Mesodermal cell (in vitro differentiated cells): ENCODE measurements around the gene SRSF10.
"Not testable (repeated sequence)": the region's sequence is repeated elsewhere in the genome, so short reads cannot be mapped to it uniquely, and the experiment has no call there.

ENCODE experiments used
- H3K27ac ChIP-seq: 2 replicates; pipeline ENCODE4 v1.7.0; 2013; ENCODE audit warnings: mild to moderate bottlenecking, low read depth, low read length, moderate library complexity; ENCODE audit not compliant: severe bottlenecking
- H3K36me3 ChIP-seq: 2 replicates; pipeline ENCODE4 v1.7.1; 2013; ENCODE audit warnings: mild to moderate bottlenecking, low read length, moderate library complexity; ENCODE audit not compliant: control insufficient read depth, insufficient read depth
- H3K4me1 ChIP-seq: one replicate; pipeline ENCODE4 v1.7.1; 2013; ENCODE audit warnings: mild to moderate bottlenecking, low read length; ENCODE audit not compliant: insufficient read depth, control insufficient read depth, poor library complexity, severe bottlenecking
- H3K4me3 ChIP-seq: 2 replicates; pipeline ENCODE4 v1.7.0; 2013; ENCODE audit warnings: low read length, control low read depth, mild to moderate bottlenecking; ENCODE audit not compliant: insufficient read depth, poor library complexity, severe bottlenecking; ENCODE audit errors: extremely low read depth
- H3K9me3 ChIP-seq: 2 replicates; pipeline ENCODE4 v1.7.1; 2013; ENCODE audit warnings: mild to moderate bottlenecking, low read length, moderate library complexity; ENCODE audit not compliant: control insufficient read depth
- WGBS, 2 experiments: methylation state at CpG; one replicate each; pipeline ENCODE4 v1.1.5; 2013; ENCODE audit warnings: missing lambda C conversion rate in 2 of 2; ENCODE audit not compliant: insufficient coverage in 2 of 2; 5-methylcytosine and 5-hydroxymethylcytosine counted together

Gene SRSF10

GRCh38 chr1:24012878-24013277 lies 32.8 kb upstream of the SRSF10 start:
- peaks cover 12% of the 10 kb centered on the region for H3K4me1 ChIP-seq
- not testable (repeated sequence) for H3K36me3 ChIP-seq, H3K9me3 ChIP-seq, H3K27ac ChIP-seq, H3K4me3 ChIP-seq
- 83 to 100% methylated on average over 1 to 7 of the region's 8 CpGs for WGBS, 2 experiments

- Histone ChIP-seq H3K27ac (no peak overlapping the region), H3K36me3 (no peaks in the 10 kb centered on the region), H3K4me3 (no peak overlapping the region), H3K4me1 (peaks cover 12% of the 10 kb centered on the region), H3K9me3 (no peaks in the 10 kb centered on the region)
- 80 to 85% methylated on average over 3 of the region's 5 CpGs for WGBS, 2 experiments
These were observed 30.5 kb upstream of the SRSF10 start for GRCh38 chr1:24010650-24011049.

- 86 to 100% methylated on average over 1 of the region's 1 CpG for WGBS, 2 experiments
- H3K36me3 ChIP-seq: no peaks in the 10 kb centered on the region
- peaks cover 12% of the 10 kb centered on the region for H3K4me1 ChIP-seq
- H3K9me3 ChIP-seq: no peaks in the 10 kb centered on the region
- H3K27ac ChIP-seq: no peak overlapping the region
- H3K4me3 ChIP-seq: no peak overlapping the region
These were observed 29.3 kb upstream of the SRSF10 start for GRCh38 chr1:24009406-24009805.

- peaks cover 12% of the 10 kb centered on the region for H3K4me1 ChIP-seq
- not testable (repeated sequence) for H3K27ac ChIP-seq, H3K9me3 ChIP-seq, H3K36me3 ChIP-seq, H3K4me3 ChIP-seq
- 83% methylated on average over 1 of the region's 3 CpGs; no CpG with 5 or more reads in 1 of the 2 experiments for WGBS, 2 experiments
These were observed 28.6 kb upstream of the SRSF10 start for GRCh38 chr1:24008574-24009184.

GRCh38 chr1:24007079-24007478 lies 27.0 kb upstream of the SRSF10 start:
- no peaks in the 10 kb centered on the region for H3K9me3 ChIP-seq
- no peaks in the 10 kb centered on the region for H3K36me3 ChIP-seq
- H3K4me1 ChIP-seq: peaks cover 9% of the 10 kb centered on the region
- H3K4me3 ChIP-seq: no peak overlapping the region
- H3K27ac ChIP-seq: no peak overlapping the region

DNA sequence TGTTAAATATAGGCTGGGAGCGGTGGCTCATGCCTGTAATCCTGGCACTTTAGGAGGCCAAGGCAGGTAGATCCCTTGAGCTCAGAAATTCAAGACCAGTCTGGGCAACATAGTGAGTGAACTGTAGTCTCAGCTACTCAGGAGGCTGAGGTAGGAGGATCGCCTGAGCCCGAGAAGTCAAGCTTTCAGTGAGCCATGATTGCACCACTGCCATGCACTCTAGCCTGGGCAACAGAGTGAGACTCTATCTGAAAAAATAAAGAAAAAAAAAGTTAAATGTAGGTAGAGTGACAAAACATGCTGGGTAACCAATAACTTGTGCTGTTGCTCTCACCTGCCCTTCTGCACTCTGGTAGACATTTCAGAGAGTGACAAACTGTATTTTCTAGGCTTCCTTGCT lies 25.0 kb upstream of the SRSF10 start:
- H3K27ac ChIP-seq: no peak overlapping the region
- H3K36me3 ChIP-seq: no peaks in the 10 kb centered on the region
- no peak overlapping the region for H3K4me3 ChIP-seq
- peaks cover 8% of the 10 kb centered on the region for H3K4me1 ChIP-seq
- 89 to 91% methylated on average over 3 of the region's 3 CpGs for WGBS, 2 experiments
- H3K9me3 ChIP-seq: no peaks in the 10 kb centered on the region

DNA sequence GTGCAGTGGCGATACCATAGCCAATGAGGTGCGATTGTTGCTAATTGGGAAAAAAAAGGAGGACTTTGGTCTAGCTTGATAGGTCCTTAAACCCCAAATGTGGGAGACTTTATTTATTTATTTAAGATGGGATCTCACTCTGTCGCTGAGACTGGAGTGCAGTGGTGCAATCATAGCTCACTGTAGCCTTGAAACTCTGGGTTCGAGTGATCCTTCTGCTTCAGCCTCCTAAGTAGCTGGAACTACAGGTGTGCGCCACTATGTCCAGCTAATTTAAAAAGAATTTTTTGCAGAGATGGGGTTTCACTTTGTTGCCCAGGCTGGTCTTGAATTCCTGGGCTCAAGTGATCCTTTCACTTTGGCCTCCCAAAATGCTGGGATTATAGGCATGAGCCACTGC lies 24.0 kb upstream of the SRSF10 start:
- Histone ChIP-seq H3K4me3 (no peak overlapping the region), H3K27ac (no peak overlapping the region), H3K36me3 (no peaks in the 10 kb centered on the region), H3K4me1 (peaks cover 1% of the 10 kb centered on the region), H3K9me3 (no peaks in the 10 kb centered on the region)
- WGBS, 2 experiments: 94 to 97% methylated on average over 5 of the region's 5 CpGs

- no peaks in the 10 kb centered on the region for H3K36me3 ChIP-seq
- H3K4me3 ChIP-seq: no peak overlapping the region
- no peak overlapping the region for H3K27ac ChIP-seq
- WGBS, 2 experiments: 18 to 43% methylated on average over 1 to 3 of the region's 4 CpGs
- no peaks in the 10 kb centered on the region for H3K9me3 ChIP-seq
- H3K4me1 ChIP-seq: no peaks in the 10 kb centered on the region
These were observed 23.3 kb upstream of the SRSF10 start for GRCh38 chr1:24003331-24003972.

GRCh38 chr1:24002695-24003094 lies 22.6 kb upstream of the SRSF10 start:
- no peaks in the 10 kb centered on the region for H3K4me1 ChIP-seq
- 71 to 100% methylated on average over 1 of the region's 2 CpGs for WGBS, 2 experiments
- H3K4me3 ChIP-seq: no peak overlapping the region
- no peak overlapping the region for H3K27ac ChIP-seq
- no peaks in the 10 kb centered on the region for H3K36me3 ChIP-seq
- no peaks in the 10 kb centered on the region for H3K9me3 ChIP-seq

- H3K27ac ChIP-seq: no peak overlapping the region
- 100% methylated on average over 1 of the region's 3 CpGs for WGBS, 2 experiments
- no peaks in the 10 kb centered on the region for H3K9me3 ChIP-seq
- H3K36me3 ChIP-seq: no peaks in the 10 kb centered on the region
- H3K4me3 ChIP-seq: no peak overlapping the region
- no peaks in the 10 kb centered on the region for H3K4me1 ChIP-seq
These were observed 19.1 kb upstream of the SRSF10 start for GRCh38 chr1:23999156-23999671.

DNA sequence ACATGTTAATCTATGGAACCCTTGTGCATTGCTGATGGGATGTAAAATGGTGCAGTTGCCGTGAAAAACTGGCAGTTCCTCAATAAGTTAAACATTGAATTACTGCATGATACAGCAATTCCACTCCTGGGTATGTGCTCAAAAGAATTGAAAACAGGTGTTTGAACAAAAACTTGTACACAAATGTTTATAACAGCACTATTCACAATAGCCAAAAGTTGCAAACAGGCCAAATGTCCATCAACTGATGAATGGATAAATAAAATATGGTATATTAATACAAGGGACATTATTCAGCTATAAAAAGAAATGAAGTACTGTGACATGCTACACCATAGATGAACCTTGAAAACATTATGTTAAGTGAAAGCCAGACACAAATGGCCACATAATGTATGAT lies 17.7 kb upstream of the SRSF10 start:
- Histone ChIP-seq H3K4me3 (no peak overlapping the region), H3K4me1 (no peaks in the 10 kb centered on the region), H3K27ac (no peak overlapping the region), H3K9me3 (no peaks in the 10 kb centered on the region), H3K36me3 (no peaks in the 10 kb centered on the region)
- no CpG with 5 or more reads among the region's 1 CpG for WGBS, 2 experiments
